Liver (tissue), 3 donors: Measurements from ENCODE around the gene NEXMIF.

Source experiments
- FOXA1 ChIP-seq: IDR thresholded peaks from 2 replicates; pipeline ENCODE4 v1.6.1; 2016; ENCODE audit warnings: antibody characterized with exemption
- FOXA2 ChIP-seq: IDR thresholded peaks from 2 replicates; pipeline ENCODE4 v1.6.1; 2016; ENCODE audit warnings: antibody characterized with exemption
- GABPA ChIP-seq, 2 donors: IDR thresholded peaks in 1 of 2; conservative IDR thresholded peaks in 1 of 2; 2 replicates each; pipeline ENCODE4 v1.6.1; 2016; ENCODE audit warnings: antibody characterized with exemption in 2 of 2, mild to moderate bottlenecking in 1 of 2, moderate library complexity in 1 of 2
- HNF4G ChIP-seq: IDR thresholded peaks from 2 replicates; pipeline ENCODE4 v1.6.1; 2016; ENCODE audit warnings: antibody characterized with exemption
- MAX ChIP-seq: IDR thresholded peaks from 2 replicates; pipeline ENCODE4 v1.6.1; 2016; ENCODE audit warnings: antibody characterized with exemption
- RAD21 ChIP-seq, 2 donors: IDR thresholded peaks; 2 replicates each; pipeline ENCODE4 v1.6.1; 2016; ENCODE audit warnings: antibody characterized with exemption in 2 of 2, mild to moderate bottlenecking in 2 of 2
- RXRA ChIP-seq, 2 donors: IDR thresholded peaks; 2 replicates each; pipeline ENCODE4 v1.6.1; 2017 to 2018; ENCODE audit warnings: antibody characterized with exemption in 2 of 2, mild to moderate bottlenecking in 1 of 2
- SP1 ChIP-seq: IDR thresholded peaks from 2 replicates; pipeline ENCODE4 v1.6.1; 2018; ENCODE audit warnings: antibody characterized with exemption, mild to moderate bottlenecking
- TAF1 ChIP-seq: conservative IDR thresholded peaks from 2 replicates; pipeline ENCODE4 v1.6.1; 2016; ENCODE audit warnings: antibody characterized with exemption, mild to moderate bottlenecking
- YY1 ChIP-seq: IDR thresholded peaks from 2 replicates; pipeline ENCODE4 v1.6.1; 2016; ENCODE audit warnings: antibody characterized with exemption, mild to moderate bottlenecking
- TF ChIP-seq, protein P1 (sequence below): IDR thresholded peaks from 2 replicates; pipeline ENCODE4 v1.6.1; 2016; ENCODE audit warnings: antibody characterized with exemption
- TF ChIP-seq, protein P2 (sequence below): fragments of 150-350 bp; IDR thresholded peaks from 2 replicates; pipeline ENCODE4 v1.5.1; 2017; ENCODE audit warnings: improper control_type of control experiment, low read depth, low read length; ENCODE audit not compliant: missing input control
- TF ChIP-seq, protein P3 (sequence below): IDR thresholded peaks from 2 replicates; pipeline ENCODE4 v1.6.1; 2016; ENCODE audit warnings: antibody characterized with exemption, mild to moderate bottlenecking
- donor health status: healthy.
- donor health status: healthy.

DNA sequence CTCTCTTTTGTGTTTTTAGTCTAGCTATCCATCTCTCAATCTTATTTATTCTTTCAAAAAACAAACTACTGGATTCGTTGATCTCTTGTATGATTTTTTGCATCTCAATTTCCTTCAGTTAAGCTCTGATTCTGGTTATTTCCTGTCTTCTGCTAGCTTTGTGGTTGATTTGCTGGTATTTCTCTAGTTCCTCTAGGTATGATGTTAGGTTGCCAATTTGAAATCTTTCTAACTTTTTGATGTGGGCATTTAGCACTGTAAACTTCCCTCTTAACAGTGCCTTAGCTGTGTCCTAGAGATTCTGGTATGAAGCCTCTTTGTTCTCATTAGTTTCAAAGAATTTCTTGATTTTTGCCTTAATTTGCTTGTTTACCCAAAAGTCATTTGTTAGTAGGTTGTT, 15.2 kb upstream of the NEXMIF start:
- TF ChIP-seq, protein P1, sequence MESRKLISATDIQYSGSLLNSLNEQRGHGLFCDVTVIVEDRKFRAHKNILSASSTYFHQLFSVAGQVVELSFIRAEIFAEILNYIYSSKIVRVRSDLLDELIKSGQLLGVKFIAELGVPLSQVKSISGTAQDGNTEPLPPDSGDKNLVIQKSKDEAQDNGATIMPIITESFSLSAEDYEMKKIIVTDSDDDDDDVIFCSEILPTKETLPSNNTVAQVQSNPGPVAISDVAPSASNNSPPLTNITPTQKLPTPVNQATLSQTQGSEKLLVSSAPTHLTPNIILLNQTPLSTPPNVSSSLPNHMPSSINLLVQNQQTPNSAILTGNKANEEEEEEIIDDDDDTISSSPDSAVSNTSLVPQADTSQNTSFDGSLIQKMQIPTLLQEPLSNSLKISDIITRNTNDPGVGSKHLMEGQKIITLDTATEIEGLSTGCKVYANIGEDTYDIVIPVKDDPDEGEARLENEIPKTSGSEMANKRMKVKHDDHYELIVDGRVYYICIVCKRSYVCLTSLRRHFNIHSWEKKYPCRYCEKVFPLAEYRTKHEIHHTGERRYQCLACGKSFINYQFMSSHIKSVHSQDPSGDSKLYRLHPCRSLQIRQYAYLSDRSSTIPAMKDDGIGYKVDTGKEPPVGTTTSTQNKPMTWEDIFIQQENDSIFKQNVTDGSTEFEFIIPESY: no peak
- TF ChIP-seq GABPA (IDR thresholded peaks at IDR 0.05 in 1 of 2, conservative IDR thresholded peaks at IDR 0.05 in 1 of 2) (no peak), FOXA1 (no peak), YY1 (no peak), RAD21 (IDR thresholded peaks at IDR 0.05) (no peak), HNF4G (no peak), MAX (no peak), RXRA (IDR thresholded peaks at IDR 0.05) (no peak), FOXA2 (no peak), SP1 (no peak), TAF1 (no peak)
- TF ChIP-seq, protein P2, sequence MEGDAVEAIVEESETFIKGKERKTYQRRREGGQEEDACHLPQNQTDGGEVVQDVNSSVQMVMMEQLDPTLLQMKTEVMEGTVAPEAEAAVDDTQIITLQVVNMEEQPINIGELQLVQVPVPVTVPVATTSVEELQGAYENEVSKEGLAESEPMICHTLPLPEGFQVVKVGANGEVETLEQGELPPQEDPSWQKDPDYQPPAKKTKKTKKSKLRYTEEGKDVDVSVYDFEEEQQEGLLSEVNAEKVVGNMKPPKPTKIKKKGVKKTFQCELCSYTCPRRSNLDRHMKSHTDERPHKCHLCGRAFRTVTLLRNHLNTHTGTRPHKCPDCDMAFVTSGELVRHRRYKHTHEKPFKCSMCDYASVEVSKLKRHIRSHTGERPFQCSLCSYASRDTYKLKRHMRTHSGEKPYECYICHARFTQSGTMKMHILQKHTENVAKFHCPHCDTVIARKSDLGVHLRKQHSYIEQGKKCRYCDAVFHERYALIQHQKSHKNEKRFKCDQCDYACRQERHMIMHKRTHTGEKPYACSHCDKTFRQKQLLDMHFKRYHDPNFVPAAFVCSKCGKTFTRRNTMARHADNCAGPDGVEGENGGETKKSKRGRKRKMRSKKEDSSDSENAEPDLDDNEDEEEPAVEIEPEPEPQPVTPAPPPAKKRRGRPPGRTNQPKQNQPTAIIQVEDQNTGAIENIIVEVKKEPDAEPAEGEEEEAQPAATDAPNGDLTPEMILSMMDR: no peak
- TF ChIP-seq, protein P3, sequence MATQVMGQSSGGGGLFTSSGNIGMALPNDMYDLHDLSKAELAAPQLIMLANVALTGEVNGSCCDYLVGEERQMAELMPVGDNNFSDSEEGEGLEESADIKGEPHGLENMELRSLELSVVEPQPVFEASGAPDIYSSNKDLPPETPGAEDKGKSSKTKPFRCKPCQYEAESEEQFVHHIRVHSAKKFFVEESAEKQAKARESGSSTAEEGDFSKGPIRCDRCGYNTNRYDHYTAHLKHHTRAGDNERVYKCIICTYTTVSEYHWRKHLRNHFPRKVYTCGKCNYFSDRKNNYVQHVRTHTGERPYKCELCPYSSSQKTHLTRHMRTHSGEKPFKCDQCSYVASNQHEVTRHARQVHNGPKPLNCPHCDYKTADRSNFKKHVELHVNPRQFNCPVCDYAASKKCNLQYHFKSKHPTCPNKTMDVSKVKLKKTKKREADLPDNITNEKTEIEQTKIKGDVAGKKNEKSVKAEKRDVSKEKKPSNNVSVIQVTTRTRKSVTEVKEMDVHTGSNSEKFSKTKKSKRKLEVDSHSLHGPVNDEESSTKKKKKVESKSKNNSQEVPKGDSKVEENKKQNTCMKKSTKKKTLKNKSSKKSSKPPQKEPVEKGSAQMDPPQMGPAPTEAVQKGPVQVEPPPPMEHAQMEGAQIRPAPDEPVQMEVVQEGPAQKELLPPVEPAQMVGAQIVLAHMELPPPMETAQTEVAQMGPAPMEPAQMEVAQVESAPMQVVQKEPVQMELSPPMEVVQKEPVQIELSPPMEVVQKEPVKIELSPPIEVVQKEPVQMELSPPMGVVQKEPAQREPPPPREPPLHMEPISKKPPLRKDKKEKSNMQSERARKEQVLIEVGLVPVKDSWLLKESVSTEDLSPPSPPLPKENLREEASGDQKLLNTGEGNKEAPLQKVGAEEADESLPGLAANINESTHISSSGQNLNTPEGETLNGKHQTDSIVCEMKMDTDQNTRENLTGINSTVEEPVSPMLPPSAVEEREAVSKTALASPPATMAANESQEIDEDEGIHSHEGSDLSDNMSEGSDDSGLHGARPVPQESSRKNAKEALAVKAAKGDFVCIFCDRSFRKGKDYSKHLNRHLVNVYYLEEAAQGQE: no peak
